G401.6 (cell line): Measurements from ENCODE around the gene GIPC1.

Source experiments
- FAIRE-seq: peaks from 2 replicates; lab custom pipeline; 2012; peaks lifted over from hg19 to GRCh38; lab: Jason Lieb, UNC

Gene GIPC1

GRCh38 chr19:14434543-14435319 lies 61.2 kb downstream of the GIPC1 start:
- no peak for FAIRE-seq

GRCh38 chr19:14433554-14434501 lies 62.1 kb downstream of the GIPC1 start:
- no peak for FAIRE-seq

GRCh38 chr19:14432791-14433553 lies 63.0 kb downstream of the GIPC1 start, which contains the start of gene PKN1:
Gene PKN1 (plus strand): TSS chr19:14433306. CDS start chr19:14433522, 216 bp downstream.
- FAIRE-seq: no peak

DNA sequence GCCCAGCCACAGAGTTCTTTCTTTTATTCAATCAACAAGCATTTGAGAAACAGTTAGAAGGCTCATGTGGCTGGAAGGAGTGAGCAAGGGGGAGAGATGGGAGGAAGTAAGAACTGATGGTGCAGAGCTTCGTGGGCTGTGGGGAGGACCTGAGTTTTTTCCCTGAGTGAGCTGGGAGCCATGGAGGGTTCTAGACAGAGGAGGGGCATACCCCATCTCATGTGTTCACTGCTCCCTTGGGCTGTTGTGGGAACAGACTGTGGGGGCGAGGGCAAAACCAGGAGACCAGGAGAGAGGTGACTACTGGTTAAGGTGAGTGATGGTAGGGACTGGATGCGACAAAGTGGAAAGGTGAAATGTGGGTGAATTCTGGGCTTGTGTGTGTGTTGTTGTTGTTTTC lies 65.2 kb downstream of the GIPC1 start:
- no peak for FAIRE-seq

DNA sequence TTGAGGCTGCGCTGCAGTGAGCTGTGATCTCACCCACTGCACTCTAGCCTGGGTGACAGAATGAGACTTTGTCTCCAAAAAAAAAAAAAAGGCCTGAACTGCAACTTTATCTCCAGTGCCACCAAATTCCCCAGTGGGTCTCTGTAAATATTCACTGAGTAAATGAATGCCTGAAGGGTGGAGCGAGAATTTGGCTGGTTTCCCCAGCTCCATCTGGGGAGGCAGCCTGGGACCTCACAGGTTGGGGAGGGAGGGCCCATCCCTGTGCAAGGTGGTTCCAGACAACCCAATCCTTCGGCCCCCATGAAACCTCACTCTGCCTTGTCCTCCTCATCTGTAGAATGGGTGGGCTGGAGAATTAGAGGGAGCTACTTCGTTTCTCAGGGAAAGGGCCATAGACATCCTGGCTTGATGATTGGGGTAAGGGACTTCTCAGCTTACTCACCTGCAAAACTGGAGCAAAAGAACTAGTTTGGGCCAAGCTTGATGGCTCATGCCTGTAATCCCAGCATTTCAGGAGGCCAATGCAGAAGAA lies 67.0 kb downstream of the GIPC1 start:
- FAIRE-seq: no peak
